ENCODE measurements around the gene NOM1.

Gene NOM1

DNA sequence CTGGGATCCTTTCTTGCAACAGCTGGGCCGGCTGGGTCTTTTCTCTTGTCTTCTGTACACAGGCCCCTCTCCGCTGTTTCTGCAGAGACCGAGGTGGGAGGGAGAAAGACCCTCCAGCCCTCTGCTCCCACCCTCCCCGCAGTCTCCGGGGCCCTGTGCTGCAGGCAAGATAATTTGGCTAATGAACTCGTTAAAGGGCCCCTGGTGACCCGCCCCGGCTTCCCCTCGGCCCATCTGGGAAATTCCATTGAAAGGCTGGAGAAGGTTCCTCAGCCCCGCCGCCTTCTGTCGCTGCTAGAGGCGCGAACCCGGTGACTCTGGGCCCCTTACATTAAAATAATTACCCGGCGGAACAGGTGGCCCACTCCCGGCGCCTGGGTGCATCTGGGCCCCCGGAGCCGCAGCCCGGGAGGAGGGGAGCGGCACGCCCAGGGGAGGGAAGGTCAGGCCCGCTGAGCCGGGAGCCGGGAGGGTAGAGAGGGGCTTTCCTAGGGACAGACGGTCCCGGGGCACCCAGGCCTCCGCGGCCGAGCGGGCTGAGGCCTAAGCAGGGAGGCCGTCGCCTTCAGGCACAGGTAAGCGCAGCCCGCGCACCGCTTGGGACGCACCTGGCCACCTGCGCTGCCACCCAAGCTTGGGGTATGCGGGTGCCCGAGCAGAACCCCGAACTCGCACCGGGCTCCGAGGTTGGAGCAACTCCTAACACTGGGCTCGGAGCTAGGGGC lies 68.3 kb downstream of the NOM1 start:
- no peak for DNase-seq

- no peak for DNase-seq
Observed at GRCh38 chr7:157018328-157018996, 69.0 kb downstream of the NOM1 start.

DNA sequence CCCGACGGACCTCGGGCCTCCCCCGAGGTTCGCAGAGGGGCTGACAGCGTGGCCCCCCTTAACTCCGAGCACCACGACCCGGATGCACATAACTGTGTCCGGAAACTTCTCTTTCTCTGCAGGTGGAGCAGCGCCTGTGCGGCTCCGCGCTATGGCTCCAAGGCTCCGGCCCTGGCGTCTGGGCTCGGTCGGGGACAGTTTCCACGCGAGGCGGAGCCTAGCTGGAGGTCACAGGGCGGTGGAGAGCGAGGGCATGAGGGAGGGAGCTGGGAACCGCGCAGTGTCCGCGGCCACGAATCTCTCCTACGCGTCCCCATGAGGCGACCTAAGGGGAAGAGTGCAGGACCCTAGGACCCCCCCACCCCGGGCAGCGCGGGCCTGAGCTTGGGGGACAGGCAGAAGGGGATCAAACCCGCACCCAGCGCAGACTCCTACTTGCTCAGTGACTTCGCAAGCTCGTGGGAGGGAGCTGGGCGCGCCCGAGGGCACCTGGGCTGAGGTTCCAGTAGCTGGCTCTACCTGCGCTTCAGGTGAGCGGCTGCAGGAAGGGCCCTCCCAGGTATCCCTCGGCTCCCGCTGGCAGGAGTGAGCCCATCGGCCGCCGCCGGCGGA lies 69.6 kb downstream of the NOM1 start:
- DNase-seq = no peak

DNA sequence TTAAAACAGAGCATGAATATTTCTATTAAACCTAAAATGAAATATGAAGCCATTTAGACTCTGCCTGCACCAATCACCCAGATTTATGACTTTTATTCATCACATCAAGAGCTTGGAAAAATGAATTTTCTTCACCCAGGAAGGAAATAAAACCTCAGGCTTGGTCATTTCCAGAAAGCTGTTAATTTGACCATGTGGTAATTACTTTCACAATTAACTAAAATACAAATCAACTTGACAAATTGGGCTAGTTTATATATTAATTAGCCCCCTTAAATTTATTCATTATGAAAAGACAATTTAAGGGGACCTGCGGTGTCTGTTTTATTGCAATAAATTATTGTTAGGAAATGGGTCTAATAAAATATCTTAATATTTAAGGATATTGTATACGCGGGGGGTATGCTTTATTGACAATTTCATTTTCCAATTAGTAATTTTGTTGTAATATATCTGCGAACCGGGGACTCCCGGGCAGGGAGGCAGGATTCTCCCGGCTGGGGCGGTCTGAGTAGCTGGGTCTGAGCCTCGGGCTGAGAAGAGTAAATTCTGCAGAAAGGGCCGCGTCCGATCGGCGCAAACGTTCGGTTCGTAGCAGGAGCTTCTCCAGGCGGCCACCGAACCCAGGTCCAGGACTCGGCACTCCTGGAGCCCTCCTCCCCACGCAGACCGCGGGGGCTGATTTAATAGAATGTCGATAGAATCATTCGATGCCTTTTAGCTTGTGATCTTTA lies 70.4 kb downstream of the NOM1 start:
- no peak for DNase-seq

- no peak for DNase-seq
Observed at GRCh38 chr7:157020514-157021070, 71.1 kb downstream of the NOM1 start.

GRCh38 chr7:157021071-157021870 lies 71.8 kb downstream of the NOM1 start:
- DNase-seq = no peak

DNA sequence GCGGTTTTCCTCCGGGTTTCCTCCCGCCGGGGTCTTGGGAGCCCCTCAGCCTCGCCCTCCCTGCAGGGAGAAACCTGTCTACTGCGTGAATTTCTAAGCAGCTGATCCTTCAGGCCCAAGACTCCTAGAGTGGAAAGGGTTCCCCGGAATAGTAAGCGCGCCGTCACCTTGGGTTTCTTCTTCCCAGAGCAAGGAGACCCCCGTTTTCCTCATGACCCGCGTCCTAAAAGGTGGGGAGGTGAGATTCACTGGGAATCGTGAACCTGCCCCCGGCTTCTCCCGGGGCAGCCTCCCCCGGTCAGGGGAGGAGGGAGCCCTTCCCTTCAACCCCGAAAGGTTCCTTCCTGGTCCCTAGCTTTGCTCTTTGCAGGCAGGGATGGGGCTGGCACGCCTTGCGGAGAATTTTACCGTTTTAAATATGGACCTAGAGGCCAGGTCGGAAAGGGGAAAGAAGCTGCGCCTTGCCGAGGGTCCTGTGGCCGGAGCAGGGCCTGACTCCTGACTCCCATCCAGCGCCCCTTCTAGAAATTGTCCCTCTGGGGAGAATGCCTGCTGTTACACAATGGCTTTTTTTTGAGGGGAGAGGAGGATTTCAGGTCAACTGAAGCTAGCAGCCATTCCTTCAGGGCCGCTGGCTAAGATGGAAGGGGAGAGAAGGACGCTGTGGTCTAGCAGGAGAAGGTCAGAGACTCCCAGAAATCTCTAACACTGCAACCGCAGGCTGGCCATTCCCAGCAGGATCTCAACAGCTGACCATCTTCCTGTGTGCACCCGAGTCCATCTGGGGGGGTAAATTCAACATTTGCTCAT lies 72.6 kb downstream of the NOM1 start:
- no peak for DNase-seq

Measured in femur (tissue), 1 donor.